HEK293 (cell line): ENCODE measurements around the gene CPA2.

Experiments used
- CTCF ChIA-PET: fragments of 350-600 bp; formaldehyde crosslinking; extraction: SDS; loops from one replicate; lab custom pipeline; 2021; ENCODE audit warnings: antibody characterized with exemption; lab: Yijun Ruan, JAX
- POLR2A ChIA-PET: fragments of 300-600 bp; formaldehyde crosslinking; extraction: SDS; loops from one replicate; lab custom pipeline; 2020; ENCODE audit warnings: antibody characterized with exemption, inconsistent platforms; lab: Yijun Ruan, JAX
- H3K27ac ChIP-seq: fragments of 200-500 bp; sonication (Bioruptor generic); 2 replicates; pipeline ENCODE4 v1.5.1; 2014; ENCODE audit warnings: low read depth, low read length, control low read depth, inconsistent platforms; ENCODE audit errors: extremely low read depth
- H3K36me3 ChIP-seq, 2 experiments: fragments of 200-500 bp in 1 of 2; sonication (Bioruptor generic) in 1 of 2; 1 replicate in 1 of 2; 2 replicates in 1 of 2; pipeline ENCODE4 v1.5.1; 2014 to 2017; ENCODE audit warnings: inconsistent platforms in 2 of 2, low read length in 2 of 2; ENCODE audit not compliant: control insufficient read depth in 2 of 2, insufficient read depth in 1 of 2
- H3K4me1 ChIP-seq: fragments of 200-500 bp; sonication (Bioruptor generic); 2 replicates; pipeline ENCODE4 v1.5.1; 2014; ENCODE audit warnings: mild to moderate bottlenecking, low read length, inconsistent platforms; ENCODE audit not compliant: control insufficient read depth, insufficient read depth
- H3K4me3 ChIP-seq: 2 replicates; pipeline ENCODE4 v1.5.1; 2011; ENCODE audit warnings: low read depth, mild to moderate bottlenecking, control low read depth, low read length, moderate library complexity
- H3K9me3 ChIP-seq: fragments of 200-500 bp; sonication (Bioruptor generic); 2 replicates; pipeline ENCODE4 v1.5.1; 2014; ENCODE audit warnings: low read depth, low read length, inconsistent platforms; ENCODE audit not compliant: control insufficient read depth, insufficient read depth
- IKZF3 ChIP-seq: fragments of 450-650 bp; IDR thresholded peaks from 2 replicates; pipeline ENCODE4 v1.5.0; 2018; ENCODE audit warnings: missing biosample characterization, mild to moderate bottlenecking, missing genetic modification characterization, moderate library complexity
- REST ChIP-seq: fragments of 450-650 bp; formaldehyde crosslinking; IDR thresholded peaks from 2 replicates; pipeline ENCODE4 v1.5.1; 2016; ENCODE audit warnings: missing biosample characterization, missing genetic modification characterization
- SCRT1 ChIP-seq: fragments of 450-650 bp; formaldehyde crosslinking; IDR thresholded peaks from 2 replicates; pipeline ENCODE4 v1.5.1; 2016; ENCODE audit warnings: missing biosample characterization, missing genetic modification characterization, borderline replicate concordance
- SP2 ChIP-seq: fragments of 450-650 bp; formaldehyde crosslinking; IDR thresholded peaks from 2 replicates; pipeline ENCODE4 v1.5.1; 2016; ENCODE audit warnings: missing biosample characterization, missing genetic modification characterization
- ZBTB8A ChIP-seq: fragments of 450-650 bp; formaldehyde crosslinking; IDR thresholded peaks from 2 replicates; pipeline ENCODE4 v1.5.1; 2016; ENCODE audit warnings: missing biosample characterization, missing genetic modification characterization
- ZEB2 ChIP-seq: fragments of 450-650 bp; formaldehyde crosslinking; IDR thresholded peaks from 2 replicates; pipeline ENCODE4 v1.5.1; 2016; ENCODE audit warnings: missing biosample characterization, missing genetic modification characterization
- ZNF10 ChIP-seq: fragments of 450-650 bp; formaldehyde crosslinking; IDR thresholded peaks from 2 replicates; pipeline ENCODE4 v1.5.1; 2017; ENCODE audit warnings: missing biosample characterization, missing genetic modification characterization
- ZNF114 ChIP-seq: fragments of 450-650 bp; formaldehyde crosslinking; IDR thresholded peaks from 2 replicates; pipeline ENCODE4 v1.5.0; 2017; ENCODE audit warnings: missing biosample characterization, missing genetic modification characterization
- ZNF155 ChIP-seq: fragments of 450-650 bp; formaldehyde crosslinking; IDR thresholded peaks from 2 replicates; pipeline ENCODE4 v1.5.1; 2016; ENCODE audit warnings: missing biosample characterization, missing genetic modification characterization
- ZNF2 ChIP-seq: fragments of 450-650 bp; formaldehyde crosslinking; IDR thresholded peaks from 2 replicates; pipeline ENCODE4 v1.5.1; 2016; ENCODE audit warnings: missing biosample characterization, missing genetic modification characterization
- ZNF202 ChIP-seq: fragments of 450-650 bp; formaldehyde crosslinking; IDR thresholded peaks from 2 replicates; pipeline ENCODE4 v1.5.1; 2016; ENCODE audit warnings: missing biosample characterization, missing genetic modification characterization, borderline replicate concordance
- ZNF211 ChIP-seq: fragments of 450-650 bp; formaldehyde crosslinking; IDR thresholded peaks from 2 replicates; pipeline ENCODE4 v1.5.1; 2016; ENCODE audit warnings: low read depth, missing biosample characterization, missing genetic modification characterization
- ZNF335 ChIP-seq: fragments of 450-650 bp; formaldehyde crosslinking; conservative IDR thresholded peaks from 2 replicates; pipeline ENCODE4 v1.5.1; 2016; ENCODE audit warnings: missing biosample characterization, missing genetic modification characterization
- ZNF510 ChIP-seq: fragments of 450-650 bp; formaldehyde crosslinking; IDR thresholded peaks from 2 replicates; pipeline ENCODE4 v1.5.1; 2018; ENCODE audit warnings: mild to moderate bottlenecking, missing genetic modification characterization, missing biosample characterization; ENCODE audit not compliant: insufficient replicate concordance
- ZNF518A ChIP-seq: fragments of 450-650 bp; formaldehyde crosslinking; conservative IDR thresholded peaks from 2 replicates; pipeline ENCODE4 v1.5.1; 2016; ENCODE audit warnings: low read depth, missing biosample characterization, missing genetic modification characterization
- ZNF521 ChIP-seq: fragments of 450-650 bp; formaldehyde crosslinking; IDR thresholded peaks from 2 replicates; pipeline ENCODE4 v1.5.1; 2017; ENCODE audit warnings: missing biosample characterization, mild to moderate bottlenecking, missing genetic modification characterization
- ZNF623 ChIP-seq: fragments of 450-650 bp; formaldehyde crosslinking; IDR thresholded peaks from 2 replicates; pipeline ENCODE4 v1.5.1; 2016; ENCODE audit warnings: missing biosample characterization, missing genetic modification characterization
- ZNF664 ChIP-seq: fragments of 450-650 bp; formaldehyde crosslinking; IDR thresholded peaks from 2 replicates; pipeline ENCODE4 v1.5.1; 2016; ENCODE audit warnings: missing biosample characterization, missing genetic modification characterization
- ZNF830 ChIP-seq: fragments of 450-650 bp; IDR thresholded peaks from 2 replicates; pipeline ENCODE4 v1.5.0; 2018; ENCODE audit warnings: missing biosample characterization, missing genetic modification characterization, low read depth, mild to moderate bottlenecking, moderate library complexity
- ZSCAN4 ChIP-seq: fragments of 450-650 bp; formaldehyde crosslinking; IDR thresholded peaks from 2 replicates; pipeline ENCODE4 v1.5.1; 2017; ENCODE audit warnings: missing biosample characterization, missing genetic modification characterization
- ZXDB ChIP-seq: fragments of 450-650 bp; formaldehyde crosslinking; IDR thresholded peaks from 2 replicates; pipeline ENCODE4 v1.5.1; 2016; ENCODE audit warnings: missing biosample characterization, missing genetic modification characterization

CPA2 gene

GRCh38 chr7:130332259-130333053 lies 65.8 kb downstream of the CPA2 start (continued):
- 0 out of 2 replicates have a peak, but pooled peaks have one; percentile 33 for TF ChIP-seq ZNF664 (tag by site-specific recombination)
- TF ChIP-seq ZNF155 (tag by site-specific recombination), result no peak
- TF ChIP-seq ZNF521, result no peak
- TF ChIP-seq ZNF335 (tag by site-specific recombination), result no peak
- TF ChIP-seq ZNF202 (tag by site-specific recombination), result 0 out of 2 replicates have a peak, but pooled peaks have one; percentile 37
- TF ChIP-seq ZNF518A, result peak; percentile 84
- TF ChIP-seq ZNF2 (tag by site-specific recombination), result no peak
- TF ChIP-seq ZEB2, result no peak
- peak; percentile 40; the same call in 1 of the 2 replicates for TF ChIP-seq ZXDB (tag by site-specific recombination)
- TF ChIP-seq ZNF623 (tag by site-specific recombination), result peak; percentile 68
- TF ChIP-seq REST (tag by site-specific recombination), result peak; percentile 49; the same call in 1 of the 2 replicates
- TF ChIP-seq IKZF3, result no peak
- TF ChIP-seq ZNF830 (tag by site-specific recombination), result no peak
- no peak for TF ChIP-seq ZNF10 (tag by site-specific recombination)
- no peak for TF ChIP-seq SP2 (tag by site-specific recombination)
- TF ChIP-seq ZBTB8A (tag by site-specific recombination), result peak; percentile 61
- peak; percentile 40 for TF ChIP-seq ZNF510 (tag by site-specific recombination)
- TF ChIP-seq, all 188 proteins: peak for 24

- CTCF ChIA-PET, result no interaction called here
- Histone ChIP-seq H3K36me3 (no peaks in the 10 kb centered on the region), H3K27ac (no peak overlapping the region), H3K4me1 (peaks cover 7% of the 10 kb centered on the region; the same call in 1 of the 2 replicates), H3K9me3 (no peaks in the 10 kb centered on the region), H3K4me3 (no peak overlapping the region)
- POLR2A ChIA-PET, result no interaction called here
- no peak for TF ChIP-seq SCRT1 (tag by site-specific recombination)
- TF ChIP-seq ZSCAN4 (tag by site-specific recombination), result no peak
- no peak for TF ChIP-seq ZNF114 (tag by site-specific recombination)
- no peak for TF ChIP-seq ZNF211 (tag by site-specific recombination)
These were observed 67.2 kb downstream of the CPA2 start for GRCh38 chr7:130333832-130334231.
